Stimulated activated naive CD4-positive, alpha-beta T cell treated with Interleukin-2 at 50 U/mL for 16 hours (primary cell): ENCODE data around the gene QRICH2.
"Not testable (repeated sequence)": the region's sequence is repeated elsewhere in the genome, so short reads cannot be mapped to it uniquely, and the experiment has no call there.

Source experiments
- DNase-seq: peaks from one replicate; lab custom pipeline; 2025; lab: John Stamatoyannopoulos, UW

The QRICH2 gene

GRCh38 chr17:76331083-76331482 lies 23.0 kb upstream of the QRICH2 start:
- no peak for DNase-seq

- no peak for DNase-seq
Measured at GRCh38 chr17:76329664-76330063, 21.6 kb upstream of the QRICH2 start.

- no peak for DNase-seq
Measured at GRCh38 chr17:76327696-76328095, 19.6 kb upstream of the QRICH2 start.

- DNase-seq: no peak
Measured at GRCh38 chr17:76326306-76326705, 18.2 kb upstream of the QRICH2 start.

GRCh38 chr17:76318586-76318985 lies 10.5 kb upstream of the QRICH2 start:
- no peak for DNase-seq

GRCh38 chr17:76317535-76317934 lies 9.5 kb upstream of the QRICH2 start:
- DNase-seq: no peak

- no peak for DNase-seq
Measured at GRCh38 chr17:76314392-76315227, 6.5 kb upstream of the QRICH2 start.

GRCh38 chr17:76312735-76313134 lies 4.7 kb upstream of the QRICH2 start:
- no peak for DNase-seq

GRCh38 chr17:76309461-76309860 lies 1.4 kb upstream of the QRICH2 start:
- no peak for DNase-seq

GRCh38 chr17:76307299-76307965 lies 644 bp downstream of the QRICH2 start:
- DNase-seq: no peak

GRCh38 chr17:76305135-76305454 lies 3.0 kb downstream of the QRICH2 start:
- not testable (repeated sequence) for DNase-seq

GRCh38 chr17:76304226-76305134 lies 3.6 kb downstream of the QRICH2 start:
- no peak for DNase-seq

GRCh38 chr17:76297436-76297835 lies 10.6 kb downstream of the QRICH2 start:
- no peak for DNase-seq

GRCh38 chr17:76296889-76297288 lies 11.2 kb downstream of the QRICH2 start:
- DNase-seq: no peak

GRCh38 chr17:76296186-76296585 lies 11.9 kb downstream of the QRICH2 start:
- no peak for DNase-seq

- DNase-seq: no peak
Measured at GRCh38 chr17:76293106-76293505, 15.0 kb downstream of the QRICH2 start.

- DNase-seq: no peak
Measured at GRCh38 chr17:76292567-76292966, 15.5 kb downstream of the QRICH2 start.

- no peak for DNase-seq
Measured at GRCh38 chr17:76281573-76282371, 26.3 kb downstream of the QRICH2 start.

- DNase-seq: no peak
Measured at GRCh38 chr17:76280650-76281049, 27.4 kb downstream of the QRICH2 start.

- no peak for DNase-seq
Measured at GRCh38 chr17:76279742-76280287, 28.3 kb downstream of the QRICH2 start.

GRCh38 chr17:76278952-76279741 lies 28.9 kb downstream of the QRICH2 start:
- peak; percentile 73 for DNase-seq
